GM18907 (cell line): Measurements from ENCODE around the gene ANO2.
"Not testable (repeated sequence)": the region's sequence is repeated elsewhere in the genome, so short reads cannot be mapped to it uniquely, and the experiment has no call there.

Experiments used
- ATAC-seq: cut with Tn5 transposase; IDR thresholded peaks from one replicate; pipeline ENCODE4 v1.9.1; 2021; ENCODE audit warnings: mild to moderate bottlenecking, moderate library complexity; ENCODE audit not compliant: unreplicated experiment

Gene ANO2

GRCh38 chr12:5889381-5890047 is 55.5 kb downstream of the ANO2 start:
- no peak for ATAC-seq

- no peak for ATAC-seq
Measured at GRCh38 chr12:5888816-5889315, 56.2 kb downstream of the ANO2 start.

GRCh38 chr12:5887819-5888218 is 57.2 kb downstream of the ANO2 start:
- not testable (repeated sequence) for ATAC-seq

- no peak for ATAC-seq
Measured at GRCh38 chr12:5884866-5885265, 60.2 kb downstream of the ANO2 start.

- no peak for ATAC-seq
Measured at GRCh38 chr12:5884285-5884684, 60.8 kb downstream of the ANO2 start.

GRCh38 chr12:5882511-5883190 is 62.4 kb downstream of the ANO2 start:
- no peak for ATAC-seq

- no peak for ATAC-seq
Measured at GRCh38 chr12:5881666-5882065, 63.4 kb downstream of the ANO2 start.

- ATAC-seq, result no peak
Measured at GRCh38 chr12:5881101-5881606, 63.9 kb downstream of the ANO2 start.

- no peak for ATAC-seq
Measured at GRCh38 chr12:5875851-5876250, 69.2 kb downstream of the ANO2 start.

- no peak for ATAC-seq
Measured at GRCh38 chr12:5874514-5874913, 70.5 kb downstream of the ANO2 start.

- no peak for ATAC-seq
Measured at GRCh38 chr12:5873281-5873919, 71.7 kb downstream of the ANO2 start.

GRCh38 chr12:5872745-5873144 is 72.3 kb downstream of the ANO2 start:
- no peak for ATAC-seq

- ATAC-seq, result no peak
Measured at GRCh38 chr12:5871741-5872140, 73.3 kb downstream of the ANO2 start.

GRCh38 chr12:5870183-5870582 is 74.9 kb downstream of the ANO2 start:
- ATAC-seq, result no peak

GRCh38 chr12:5868625-5869295 is 76.3 kb downstream of the ANO2 start:
- no peak for ATAC-seq

- ATAC-seq, result no peak
Measured at GRCh38 chr12:5865397-5865796, 79.7 kb downstream of the ANO2 start.

- ATAC-seq, result no peak
Measured at GRCh38 chr12:5864972-5865371, 80.1 kb downstream of the ANO2 start.

GRCh38 chr12:5864301-5864700 is 80.8 kb downstream of the ANO2 start:
- ATAC-seq, result no peak

- no peak for ATAC-seq
Measured at GRCh38 chr12:5861416-5861815, 83.6 kb downstream of the ANO2 start.

GRCh38 chr12:5856692-5857091 is 88.4 kb downstream of the ANO2 start:
- ATAC-seq, result no peak

- no peak for ATAC-seq
Measured at GRCh38 chr12:5846950-5847349, 98.1 kb downstream of the ANO2 start.
